Measurements from ENCODE around the gene PCCA.
"Not testable (repeated sequence)": the region's sequence is repeated elsewhere in the genome, so short reads cannot be mapped to it uniquely, and the experiment has no call there.

PCCA gene

GRCh38 chr13:100514788-100515409, 426.0 kb downstream of the PCCA start:
- FAIRE-seq = peak; percentile 97

DNA sequence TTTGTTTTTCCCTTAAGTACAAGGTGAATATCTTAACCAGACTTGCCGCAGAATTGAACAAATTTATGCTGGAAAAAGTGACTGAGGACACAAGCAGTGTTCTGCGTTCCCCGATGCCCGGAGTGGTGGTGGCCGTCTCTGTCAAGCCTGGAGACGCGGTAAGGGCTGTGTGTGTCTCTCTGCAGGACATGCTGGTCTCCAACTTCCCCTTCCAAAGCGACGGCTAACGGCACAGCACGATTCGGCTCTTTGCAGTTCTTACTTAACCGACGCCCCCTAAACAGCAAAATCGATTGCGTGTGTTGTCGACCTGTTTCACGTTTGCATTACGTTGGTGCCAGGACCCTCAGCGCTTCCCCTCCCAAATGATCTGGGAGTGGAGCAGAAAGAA, 426.5 kb downstream of the PCCA start:
- no peak for FAIRE-seq

DNA sequence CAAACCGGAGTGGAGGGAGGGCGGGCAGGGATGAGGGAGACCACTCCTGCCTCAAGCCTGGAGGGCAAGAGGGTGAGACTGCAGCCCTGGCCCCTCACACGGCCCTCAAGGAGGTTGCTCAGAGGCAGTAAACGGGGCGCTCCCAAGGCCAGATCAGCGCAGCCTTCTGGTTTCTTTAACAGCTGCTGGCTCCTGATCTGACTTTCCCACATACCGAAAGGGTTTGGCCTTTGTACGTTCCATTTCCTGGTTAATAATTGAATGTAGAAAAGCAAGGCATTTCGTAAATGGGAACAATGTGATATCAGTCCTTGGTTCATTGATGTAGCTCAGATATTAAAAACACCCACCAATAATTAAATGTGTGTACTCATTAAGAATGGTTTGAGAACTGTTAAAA, 428.2 kb downstream of the PCCA start:
- no peak for FAIRE-seq

DNA sequence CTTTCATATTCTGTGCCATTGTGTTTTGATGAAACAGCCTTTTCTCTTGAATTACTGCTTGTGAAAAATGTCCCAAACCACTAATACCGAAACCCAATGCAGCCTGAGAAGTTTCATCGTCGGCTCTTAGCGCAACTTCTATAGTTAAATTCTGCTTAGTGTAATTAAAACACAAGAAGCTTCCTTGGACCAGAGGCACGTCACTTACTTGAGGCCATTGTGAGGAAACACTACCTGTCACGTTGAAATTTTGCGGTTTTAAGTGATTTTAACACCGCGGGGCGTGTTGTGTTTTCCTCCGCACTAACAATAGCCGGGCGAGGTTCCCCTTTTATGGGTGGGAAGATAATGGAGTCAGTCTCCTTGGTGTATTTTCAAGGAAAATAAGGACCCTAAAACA, 428.8 kb downstream of the PCCA start:
- no peak for FAIRE-seq

GRCh38 chr13:100518394-100519062, 429.6 kb downstream of the PCCA start:
- no peak for FAIRE-seq

DNA sequence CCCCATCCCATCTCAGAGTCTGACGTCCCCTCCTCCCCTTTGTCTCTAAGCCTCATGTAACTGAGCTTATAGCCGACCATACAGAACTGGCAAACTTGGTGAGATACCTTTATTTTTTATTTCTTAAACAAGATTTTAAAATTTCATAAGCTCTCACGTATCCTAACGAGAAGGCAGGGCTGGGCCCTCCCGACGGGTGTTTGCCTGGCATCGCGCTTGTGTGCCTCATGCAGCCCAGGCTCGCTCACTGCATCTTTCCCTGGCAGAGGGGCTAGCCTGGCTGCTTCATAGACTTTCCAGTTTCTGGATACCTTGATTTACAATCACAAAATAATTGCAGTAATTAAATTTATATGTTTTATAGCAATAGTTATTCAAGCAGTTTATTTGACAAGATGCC, 430.7 kb downstream of the PCCA start:
- FAIRE-seq = no peak

GRCh38 chr13:100520936-100521850, 432.3 kb downstream of the PCCA start:
- no peak for FAIRE-seq

GRCh38 chr13:100521851-100522617, 433.1 kb downstream of the PCCA start:
- FAIRE-seq = no peak

GRCh38 chr13:100522618-100523309, 433.9 kb downstream of the PCCA start:
- FAIRE-seq = no peak

GRCh38 chr13:100523411-100523810, 434.5 kb downstream of the PCCA start:
- FAIRE-seq = no peak

- FAIRE-seq = no peak
Observed at GRCh38 chr13:100523981-100524386, 435.1 kb downstream of the PCCA start.

DNA sequence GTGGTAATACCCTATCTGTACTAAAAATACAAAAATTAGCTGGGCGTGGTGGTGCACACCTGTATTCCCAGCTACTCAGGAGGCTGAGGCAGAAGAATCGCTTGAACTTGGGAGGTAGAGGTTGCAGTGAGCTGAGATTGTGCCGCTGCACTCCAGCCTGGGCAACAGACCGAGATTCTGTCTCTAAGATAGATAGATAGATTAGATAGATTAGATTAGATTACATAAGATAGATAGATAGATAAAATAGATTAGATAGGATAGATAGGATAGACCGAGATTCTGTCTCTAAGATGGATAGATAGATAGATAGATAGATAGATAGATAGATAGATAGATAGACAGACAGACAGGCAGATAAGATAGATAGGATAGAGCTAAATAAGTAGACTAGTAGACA, 435.8 kb downstream of the PCCA start:
- FAIRE-seq = not testable (repeated sequence)

GRCh38 chr13:100525453-100526317, 436.8 kb downstream of the PCCA start:
- no peak for FAIRE-seq

DNA sequence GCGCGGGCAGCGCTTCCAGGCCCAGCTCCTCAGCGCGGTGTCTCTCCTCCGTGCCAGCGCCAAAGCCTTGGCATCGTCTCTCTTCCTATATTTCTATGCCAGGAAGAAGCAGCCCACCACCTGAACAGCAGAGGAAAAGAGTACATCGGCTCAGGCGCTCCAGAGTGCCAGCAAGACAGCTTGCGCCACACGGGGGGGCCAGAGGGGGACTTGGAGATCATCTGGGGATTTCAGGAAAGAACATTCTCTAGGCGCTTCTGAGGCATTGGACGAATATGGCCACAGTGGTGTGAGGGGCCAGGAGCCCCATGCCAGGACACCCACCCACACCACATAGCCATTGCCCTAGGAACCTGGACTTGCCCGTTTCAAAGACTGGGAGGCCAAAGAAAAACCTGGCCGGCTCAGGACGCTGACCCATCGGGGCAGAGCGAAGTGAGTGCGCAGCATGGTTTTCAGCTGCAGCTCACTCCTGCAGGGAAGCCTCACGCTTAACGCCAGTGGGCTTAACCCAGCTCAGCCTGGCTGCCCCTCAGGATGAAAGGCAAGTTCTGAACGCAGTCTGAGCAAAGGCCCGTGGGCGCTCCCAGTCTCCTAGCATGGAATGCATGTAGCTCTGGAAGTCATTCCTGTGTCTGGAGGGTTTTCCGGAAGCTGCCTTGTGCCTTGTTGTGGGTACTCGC, 437.6 kb downstream of the PCCA start:
- no peak for FAIRE-seq

- FAIRE-seq = no peak
Observed at GRCh38 chr13:100527644-100528043, 438.8 kb downstream of the PCCA start.

DNA sequence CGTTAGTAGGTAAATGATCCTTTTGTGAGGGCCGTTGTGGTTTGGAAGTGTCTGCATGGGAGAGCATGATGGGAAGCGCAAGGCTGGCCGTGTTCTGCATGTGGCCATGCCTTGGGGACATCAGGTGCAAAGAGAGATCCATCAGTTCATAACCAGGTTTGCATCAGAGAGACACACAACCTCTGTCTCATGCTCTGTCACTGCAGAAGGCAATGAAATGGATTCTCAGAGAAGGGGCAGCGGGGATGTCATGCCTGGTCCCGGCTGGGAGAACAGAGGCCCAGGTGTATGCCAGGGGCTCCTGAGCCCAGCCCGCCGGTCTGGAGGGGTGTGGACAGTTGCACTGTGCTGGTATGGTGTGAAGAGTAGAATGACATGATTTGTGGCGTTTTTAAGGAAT, 439.5 kb downstream of the PCCA start:
- no peak for FAIRE-seq

DNA sequence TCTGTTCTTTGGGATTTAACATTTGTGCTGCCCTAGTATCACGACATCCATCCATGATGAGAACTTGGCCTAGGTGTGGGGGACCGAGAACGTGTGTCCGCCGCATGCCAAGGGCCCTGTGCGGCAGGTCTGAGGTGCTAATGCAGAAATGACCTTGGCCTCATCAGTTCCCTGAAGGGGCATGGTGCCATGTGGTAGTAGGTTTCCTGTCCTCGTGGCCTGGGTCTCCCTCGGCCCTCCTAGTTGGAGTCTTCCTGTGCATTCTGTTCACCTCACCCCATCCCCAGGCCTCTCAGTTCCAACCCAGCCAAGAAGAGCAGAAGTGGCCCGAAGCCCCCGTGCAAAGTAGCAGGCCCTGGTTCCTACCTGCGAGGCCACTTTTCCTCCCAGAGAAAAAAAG, 439.9 kb downstream of the PCCA start:
- FAIRE-seq = no peak

GRCh38 chr13:100529666-100530377, 440.9 kb downstream of the PCCA start:
- FAIRE-seq = no peak

DNA sequence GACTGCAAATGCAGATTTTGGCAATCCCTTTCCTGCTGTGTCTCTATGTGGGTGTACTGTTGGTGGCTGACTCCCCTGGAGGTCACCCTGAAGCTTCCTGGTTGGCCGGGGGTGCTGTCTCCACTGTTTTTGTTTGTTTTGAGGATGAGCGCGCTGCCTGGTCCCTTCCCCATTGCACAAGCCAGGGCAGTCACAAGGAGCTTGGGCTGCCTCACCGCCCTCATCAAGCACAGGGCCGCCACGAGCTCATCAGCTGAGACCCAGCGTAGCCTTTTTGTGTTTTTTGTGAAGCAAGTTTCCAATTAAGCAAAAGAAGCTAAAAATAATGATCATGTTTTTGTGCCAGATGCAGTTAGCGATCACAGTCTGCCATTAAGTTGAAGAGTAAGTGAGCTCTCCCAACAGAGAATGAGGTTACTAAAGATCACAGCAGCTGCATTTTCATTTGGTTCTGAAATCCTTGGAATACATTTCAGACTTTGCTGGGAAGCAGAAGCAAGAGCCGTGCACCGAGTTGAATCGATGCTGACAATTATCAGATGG, 441.8 kb downstream of the PCCA start:
- no peak for FAIRE-seq
